Measurements from ENCODE around the gene CLDN6. TPM values are rescaled to one million over a fixed set of nuclear protein-coding genes. Genes with fewer than 3 reads are reported as not detected.

CLDN6 gene
- total and polyA plus RNA-seq, 2 of the 13 experiments (the other 11 are each of a cell fraction or from before 2014, with no cell fraction given), result 5.9 to 7.6 TPM

DNA sequence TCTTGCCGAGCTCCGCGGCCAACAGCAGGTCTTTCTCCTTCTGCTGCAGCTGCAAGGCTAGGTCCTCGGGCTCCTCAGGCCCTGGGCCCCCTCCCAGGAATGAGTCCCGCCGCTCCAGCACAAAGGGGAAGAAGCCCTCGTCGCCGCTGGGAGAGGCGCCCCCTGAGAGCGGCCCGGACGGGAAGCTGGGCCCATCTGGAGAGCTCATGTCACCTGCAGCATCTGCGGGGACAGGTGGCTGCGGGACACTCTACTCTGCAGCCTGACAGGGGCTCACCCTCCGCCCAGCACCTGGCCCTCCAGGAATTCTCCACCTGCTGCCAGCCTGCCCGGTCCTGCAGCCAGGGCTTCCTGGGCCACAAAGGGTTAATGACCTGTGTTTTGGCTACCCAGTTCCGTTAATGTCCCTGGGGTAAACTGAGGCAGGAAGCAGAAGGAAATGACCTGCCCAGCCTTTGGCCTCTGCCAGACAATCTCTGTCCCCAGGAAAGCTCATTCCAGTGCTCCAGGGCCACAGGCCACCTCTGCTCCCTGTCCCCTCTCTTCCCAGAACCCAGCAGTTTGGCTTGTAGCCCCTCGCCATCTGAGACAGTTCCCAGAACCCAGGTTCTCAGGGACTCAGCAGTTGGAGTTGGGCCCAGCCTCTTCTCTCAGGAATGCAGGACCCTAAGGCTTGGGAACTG, 17.4 kb upstream of the CLDN6 start:
- no peaks in the 10 kb centered on the region for H4K20me1 ChIP-seq (ENCODE audit: insufficient read depth, low read length)
- no peak overlapping the region for H3K9ac ChIP-seq (ENCODE audit: insufficient read depth, low read depth, low read length)
- peaks cover 21% of the 10 kb centered on the region for H3K4me1 ChIP-seq (ENCODE audit: insufficient read depth, low read length)
- no peak for TF ChIP-seq ZNF614 (CRISPR knock-in tag; IDR thresholded peaks at IDR 0.05; ENCODE audit: borderline replicate concordance)
- peak; percentile 62 for TF ChIP-seq ZNF652 (CRISPR knock-in tag; IDR thresholded peaks at IDR 0.05; ENCODE audit: borderline replicate concordance, low read depth)
- in situ Hi-C loops (cut with HindIII; ENCODE audit: extremely low pct_ligation_motif_present, low pct_unique_long_range_greater_than_20kb), result no loop called here
- H3K9me3 ChIP-seq (ENCODE audit: low read length), result no peaks in the 10 kb centered on the region
- intact Hi-C loops (cut with micrococcal nuclease; ENCODE audit: unreplicated experiment), result no loop called here
- CTCF ChIA-PET (ENCODE audit: low intra/inter-chr PET ratio, low total read pairs), result no interaction called here
- no peaks in the 10 kb centered on the region for H3K36me3 ChIP-seq (replicated peaks in 1 of 2; ENCODE audit: control insufficient read depth in 1 of 2, insufficient read depth in 2 of 2, low read length in 2 of 2)
- peak overlapping the region in 1 of 3 experiments; percentile 58; a peak in 1 of 6 replicates for H3K4me3 ChIP-seq (replicated peaks in 1 of 3; ENCODE audit: insufficient read depth in 1 of 3, low read depth in 2 of 3, low read length in 3 of 3)
- ATAC-seq, result no peak
- H3K27ac ChIP-seq (ENCODE audit: extremely low read length, insufficient read depth, low read length), result no peak overlapping the region
- peaks cover 19 to 86% of the 10 kb centered on the region in 2 experiments for H3K27me3 ChIP-seq (ENCODE audit: control insufficient read depth in 1 of 2, insufficient read depth in 2 of 2, low read length in 2 of 2)
- POLR2A ChIA-PET, result interaction anchor here (2.5 kb wide), 1 partner anchor 15 kb away, joined by 11 read pairs; the partner anchor contains the start of gene TNFRSF12A
- no peak for DNase-seq (ENCODE audit: low spot score)
- H3K79me2 ChIP-seq (ENCODE audit: insufficient read depth, low read length), result no peaks in the 10 kb centered on the region
- BruUV-seq (replicated peaks), result no TSS peak
- no peak overlapping the region for H2AFZ ChIP-seq (ENCODE audit: low read length)
- WGBS (ENCODE audit: low lambda C conversion rate), result 50% methylated on average over 18 of the region's 19 CpGs
- no peak for FAIRE-seq
- peak overlapping the region; percentile 39; the same call in 1 of the 2 replicates for H3K4me2 ChIP-seq (ENCODE audit: low read depth, low read length)

DNA sequence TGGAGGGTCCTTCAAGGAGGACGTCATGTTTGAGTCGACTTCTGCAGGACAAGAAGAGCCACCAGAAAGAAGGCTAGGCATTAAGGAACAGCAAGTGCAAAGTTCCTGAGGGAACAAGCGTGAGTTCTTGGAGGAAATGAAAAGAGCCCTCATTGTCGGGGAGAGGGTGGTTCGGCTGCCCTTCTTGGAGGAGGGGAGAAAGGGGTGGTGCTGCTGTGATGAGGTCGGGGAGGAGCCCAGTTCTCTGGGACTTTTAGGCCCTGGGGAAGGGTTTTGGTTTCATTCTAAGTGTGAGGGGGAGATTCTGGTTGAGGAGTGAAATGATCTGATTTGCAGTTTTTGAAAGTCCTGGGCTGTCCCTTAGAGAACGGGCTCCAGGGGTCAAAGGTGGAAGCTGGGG, 14.6 kb upstream of the CLDN6 start:
- peaks cover 15 to 84% of the 10 kb centered on the region in 2 experiments for H3K27me3 ChIP-seq (ENCODE audit: control insufficient read depth in 1 of 2, insufficient read depth in 2 of 2, low read length in 2 of 2)
- DNase-seq (ENCODE audit: low spot score) (no peak), ATAC-seq (no peak), FAIRE-seq (no peak)
- H3K27ac ChIP-seq (ENCODE audit: extremely low read length, insufficient read depth, low read length), result no peak overlapping the region
- no peak overlapping the region for H3K4me3 ChIP-seq (replicated peaks in 1 of 3; ENCODE audit: insufficient read depth in 1 of 3, low read depth in 2 of 3, low read length in 3 of 3)
- no TSS peak for BruUV-seq (replicated peaks)
- no peaks in the 10 kb centered on the region for H3K36me3 ChIP-seq (replicated peaks in 1 of 2; ENCODE audit: control insufficient read depth in 1 of 2, insufficient read depth in 2 of 2, low read length in 2 of 2)
- ChIA-PET POLR2A (interaction anchor here (1.1 kb wide), 1 partner anchor 9 kb away, joined by 3 read pairs; the partner anchor contains the start of genes HCFC1R1 and THOC6), CTCF (ENCODE audit: low intra/inter-chr PET ratio, low total read pairs) (no interaction called here)
- no peaks in the 10 kb centered on the region for H3K9me3 ChIP-seq (ENCODE audit: low read length)
- H2AFZ ChIP-seq (ENCODE audit: low read length), result no peak overlapping the region
- in situ Hi-C loops (cut with HindIII; ENCODE audit: extremely low pct_ligation_motif_present, low pct_unique_long_range_greater_than_20kb), result no loop called here
- no peaks in the 10 kb centered on the region for H4K20me1 ChIP-seq (ENCODE audit: insufficient read depth, low read length)
- H3K4me2 ChIP-seq (ENCODE audit: low read depth, low read length), result no peak overlapping the region
- intact Hi-C loops (cut with micrococcal nuclease; ENCODE audit: unreplicated experiment), result no loop called here
- H3K4me1 ChIP-seq (ENCODE audit: insufficient read depth, low read length), result peaks cover 30% of the 10 kb centered on the region
- no peak overlapping the region for H3K9ac ChIP-seq (ENCODE audit: insufficient read depth, low read depth, low read length)
- 20% methylated on average over 7 of the region's 7 CpGs for WGBS (ENCODE audit: low lambda C conversion rate)
- no peaks in the 10 kb centered on the region for H3K79me2 ChIP-seq (ENCODE audit: insufficient read depth, low read length)
- TF ChIP-seq, protein P1, sequence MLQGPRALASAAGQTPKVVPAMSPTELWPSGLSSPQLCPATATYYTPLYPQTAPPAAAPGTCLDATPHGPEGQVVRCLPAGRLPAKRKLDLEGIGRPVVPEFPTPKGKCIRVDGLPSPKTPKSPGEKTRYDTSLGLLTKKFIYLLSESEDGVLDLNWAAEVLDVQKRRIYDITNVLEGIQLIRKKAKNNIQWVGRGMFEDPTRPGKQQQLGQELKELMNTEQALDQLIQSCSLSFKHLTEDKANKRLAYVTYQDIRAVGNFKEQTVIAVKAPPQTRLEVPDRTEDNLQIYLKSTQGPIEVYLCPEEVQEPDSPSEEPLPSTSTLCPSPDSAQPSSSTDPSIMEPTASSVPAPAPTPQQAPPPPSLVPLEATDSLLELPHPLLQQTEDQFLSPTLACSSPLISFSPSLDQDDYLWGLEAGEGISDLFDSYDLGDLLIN (CRISPR knock-in tag; IDR thresholded peaks at IDR 0.05; ENCODE audit: borderline replicate concordance), result no peak
- no peak for TF ChIP-seq ZFP82 (CRISPR knock-in tag; IDR thresholded peaks at IDR 0.05; ENCODE audit: borderline replicate concordance)
- TF ChIP-seq SRY (CRISPR knock-in tag; IDR thresholded peaks at IDR 0.05), result no peak
- TF ChIP-seq ZNF724P (CRISPR knock-in tag; IDR thresholded peaks at IDR 0.05; ENCODE audit: borderline replicate concordance), result no peak
- TF ChIP-seq, protein P2, sequence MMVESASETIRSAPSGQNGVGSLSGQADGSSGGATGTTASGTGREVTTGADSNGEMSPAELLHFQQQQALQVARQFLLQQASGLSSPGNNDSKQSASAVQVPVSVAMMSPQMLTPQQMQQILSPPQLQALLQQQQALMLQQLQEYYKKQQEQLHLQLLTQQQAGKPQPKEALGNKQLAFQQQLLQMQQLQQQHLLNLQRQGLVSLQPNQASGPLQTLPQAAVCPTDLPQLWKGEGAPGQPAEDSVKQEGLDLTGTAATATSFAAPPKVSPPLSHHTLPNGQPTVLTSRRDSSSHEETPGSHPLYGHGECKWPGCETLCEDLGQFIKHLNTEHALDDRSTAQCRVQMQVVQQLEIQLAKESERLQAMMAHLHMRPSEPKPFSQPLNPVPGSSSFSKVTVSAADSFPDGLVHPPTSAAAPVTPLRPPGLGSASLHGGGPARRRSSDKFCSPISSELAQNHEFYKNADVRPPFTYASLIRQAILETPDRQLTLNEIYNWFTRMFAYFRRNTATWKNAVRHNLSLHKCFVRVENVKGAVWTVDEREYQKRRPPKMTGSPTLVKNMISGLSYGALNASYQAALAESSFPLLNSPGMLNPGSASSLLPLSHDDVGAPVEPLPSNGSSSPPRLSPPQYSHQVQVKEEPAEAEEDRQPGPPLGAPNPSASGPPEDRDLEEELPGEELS (CRISPR knock-in tag; IDR thresholded peaks at IDR 0.05), result no peak
- TF ChIP-seq SCMH1 (CRISPR knock-in tag; IDR thresholded peaks at IDR 0.05; ENCODE audit: borderline replicate concordance), result no peak
- no peak for TF ChIP-seq ZNF773 (CRISPR knock-in tag; IDR thresholded peaks at IDR 0.05; ENCODE audit: borderline replicate concordance)
- no peak for TF ChIP-seq RORA (CRISPR knock-in tag; IDR thresholded peaks at IDR 0.05)
- TF ChIP-seq, protein P3, sequence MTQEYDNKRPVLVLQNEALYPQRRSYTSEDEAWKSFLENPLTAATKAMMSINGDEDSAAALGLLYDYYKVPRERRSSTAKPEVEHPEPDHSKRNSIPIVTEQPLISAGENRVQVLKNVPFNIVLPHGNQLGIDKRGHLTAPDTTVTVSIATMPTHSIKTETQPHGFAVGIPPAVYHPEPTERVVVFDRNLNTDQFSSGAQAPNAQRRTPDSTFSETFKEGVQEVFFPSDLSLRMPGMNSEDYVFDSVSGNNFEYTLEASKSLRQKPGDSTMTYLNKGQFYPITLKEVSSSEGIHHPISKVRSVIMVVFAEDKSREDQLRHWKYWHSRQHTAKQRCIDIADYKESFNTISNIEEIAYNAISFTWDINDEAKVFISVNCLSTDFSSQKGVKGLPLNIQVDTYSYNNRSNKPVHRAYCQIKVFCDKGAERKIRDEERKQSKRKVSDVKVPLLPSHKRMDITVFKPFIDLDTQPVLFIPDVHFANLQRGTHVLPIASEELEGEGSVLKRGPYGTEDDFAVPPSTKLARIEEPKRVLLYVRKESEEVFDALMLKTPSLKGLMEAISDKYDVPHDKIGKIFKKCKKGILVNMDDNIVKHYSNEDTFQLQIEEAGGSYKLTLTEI (CRISPR knock-in tag; conservative IDR thresholded peaks at IDR 0.05), result no peak
- no peak for TF ChIP-seq ZNF251 (CRISPR knock-in tag; IDR thresholded peaks at IDR 0.05)
- TF ChIP-seq HDAC1 (CRISPR knock-in tag; IDR thresholded peaks at IDR 0.05), result no peak
